OCI-LY3 (cell line): ENCODE results near the gene CYP1A2.

Experiments used
- EZH2phosphoT487 ChIP-seq: fragments of 200-600 bp; shearing (Covaris generic); IDR thresholded peaks from 2 replicates; pipeline ENCODE4 v1.6.1; 2018; ENCODE audit warnings: antibody characterized with exemption, mixed run types, low read depth
- TF ChIP-seq, protein P1 (sequence below): fragments of 200-600, 300-600 bp; sonication (generic); IDR thresholded peaks from 2 replicates; pipeline ENCODE4 v1.5.1; 2014; ENCODE audit warnings: antibody characterized with exemption, low read length, low read depth

GRCh38 chr15:74735305-74735704 lies 13.3 kb upstream of the CYP1A2 start:
- TF ChIP-seq, protein P1, sequence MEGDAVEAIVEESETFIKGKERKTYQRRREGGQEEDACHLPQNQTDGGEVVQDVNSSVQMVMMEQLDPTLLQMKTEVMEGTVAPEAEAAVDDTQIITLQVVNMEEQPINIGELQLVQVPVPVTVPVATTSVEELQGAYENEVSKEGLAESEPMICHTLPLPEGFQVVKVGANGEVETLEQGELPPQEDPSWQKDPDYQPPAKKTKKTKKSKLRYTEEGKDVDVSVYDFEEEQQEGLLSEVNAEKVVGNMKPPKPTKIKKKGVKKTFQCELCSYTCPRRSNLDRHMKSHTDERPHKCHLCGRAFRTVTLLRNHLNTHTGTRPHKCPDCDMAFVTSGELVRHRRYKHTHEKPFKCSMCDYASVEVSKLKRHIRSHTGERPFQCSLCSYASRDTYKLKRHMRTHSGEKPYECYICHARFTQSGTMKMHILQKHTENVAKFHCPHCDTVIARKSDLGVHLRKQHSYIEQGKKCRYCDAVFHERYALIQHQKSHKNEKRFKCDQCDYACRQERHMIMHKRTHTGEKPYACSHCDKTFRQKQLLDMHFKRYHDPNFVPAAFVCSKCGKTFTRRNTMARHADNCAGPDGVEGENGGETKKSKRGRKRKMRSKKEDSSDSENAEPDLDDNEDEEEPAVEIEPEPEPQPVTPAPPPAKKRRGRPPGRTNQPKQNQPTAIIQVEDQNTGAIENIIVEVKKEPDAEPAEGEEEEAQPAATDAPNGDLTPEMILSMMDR, result no peak
- no peak for TF ChIP-seq EZH2phosphoT487
